HL-60 (cell line): ENCODE results near the gene SUPT6H.

ENCODE experiments used
- DNase-seq, 2 experiments: peaks; one replicate each; pipeline ENCODE4 v3.0.0-alpha.2; 2010 to 2020; ENCODE audit warnings: low read depth in 1 of 2, low spot score in 1 of 2
- H3K27ac ChIP-seq: fragments of 250-450 bp; sonication (Bioruptor Pico); replicated peaks from 2 replicates; pipeline ENCODE4 v1.5.1; 2020; ENCODE audit warnings: mild to moderate bottlenecking, moderate library complexity
- H3K27me3 ChIP-seq: fragments of 250-450 bp; sonication (Bioruptor Pico); 2 replicates; pipeline ENCODE4 v1.5.1; 2021; ENCODE audit warnings: mild to moderate bottlenecking, moderate library complexity; ENCODE audit not compliant: insufficient read depth, poor library complexity, severe bottlenecking
- H3K4me3 ChIP-seq: replicated peaks from 2 replicates; pipeline ENCODE4 v1.5.1; 2011; ENCODE audit warnings: mild to moderate bottlenecking, control low read depth, low read length; ENCODE audit not compliant: insufficient read depth
- GABPA ChIP-seq: IDR thresholded peaks from 2 replicates; pipeline ENCODE4 v1.6.1; 2012; ENCODE audit warnings: low read depth
- POLR2AphosphoS5 ChIP-seq: IDR thresholded peaks from 2 replicates; pipeline ENCODE4 v1.6.1; 2012; ENCODE audit warnings: low read depth
- SPI1 ChIP-seq: IDR thresholded peaks from 2 replicates; pipeline ENCODE4 v1.6.1; 2012; ENCODE audit warnings: low read depth, mild to moderate bottlenecking, borderline replicate concordance
- TF ChIP-seq, protein P1 (sequence below): IDR thresholded peaks from 2 replicates; pipeline ENCODE4 v1.6.1; 2012; ENCODE audit warnings: low read depth; ENCODE audit not compliant: insufficient replicate concordance
- TF ChIP-seq, protein P2 (sequence below): IDR thresholded peaks from one replicate; pipeline ENCODE4 v1.5.1; 2011; ENCODE audit warnings: low read length, control low read depth, inconsistent platforms; ENCODE audit not compliant: insufficient read depth

SUPT6H gene

DNA sequence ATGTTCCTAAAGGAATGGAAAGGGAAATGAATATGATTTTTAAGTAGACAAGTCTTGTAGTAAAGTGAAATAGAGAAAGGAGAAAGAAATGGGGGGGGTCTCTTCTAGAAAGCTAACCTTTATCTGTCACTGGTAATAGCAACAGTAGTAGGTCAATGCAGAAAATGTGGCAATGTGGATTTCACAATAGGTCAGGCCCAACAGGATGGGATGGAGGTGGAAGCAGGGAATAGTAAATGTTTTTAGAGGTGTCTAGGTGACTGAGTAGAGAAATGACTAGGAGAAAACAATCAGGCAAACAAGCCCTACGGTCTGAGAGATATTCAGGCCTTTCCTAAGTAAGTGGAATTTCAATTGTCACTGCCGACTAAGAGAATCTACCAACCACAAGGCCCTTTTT lies 42.0 kb upstream of the SUPT6H start:
- H3K27ac ChIP-seq, result no peak overlapping the region
- H3K27me3 ChIP-seq, result no peaks in the 10 kb centered on the region
- no peak for DNase-seq
- H3K4me3 ChIP-seq, result no peak overlapping the region
- TF ChIP-seq, protein P1, sequence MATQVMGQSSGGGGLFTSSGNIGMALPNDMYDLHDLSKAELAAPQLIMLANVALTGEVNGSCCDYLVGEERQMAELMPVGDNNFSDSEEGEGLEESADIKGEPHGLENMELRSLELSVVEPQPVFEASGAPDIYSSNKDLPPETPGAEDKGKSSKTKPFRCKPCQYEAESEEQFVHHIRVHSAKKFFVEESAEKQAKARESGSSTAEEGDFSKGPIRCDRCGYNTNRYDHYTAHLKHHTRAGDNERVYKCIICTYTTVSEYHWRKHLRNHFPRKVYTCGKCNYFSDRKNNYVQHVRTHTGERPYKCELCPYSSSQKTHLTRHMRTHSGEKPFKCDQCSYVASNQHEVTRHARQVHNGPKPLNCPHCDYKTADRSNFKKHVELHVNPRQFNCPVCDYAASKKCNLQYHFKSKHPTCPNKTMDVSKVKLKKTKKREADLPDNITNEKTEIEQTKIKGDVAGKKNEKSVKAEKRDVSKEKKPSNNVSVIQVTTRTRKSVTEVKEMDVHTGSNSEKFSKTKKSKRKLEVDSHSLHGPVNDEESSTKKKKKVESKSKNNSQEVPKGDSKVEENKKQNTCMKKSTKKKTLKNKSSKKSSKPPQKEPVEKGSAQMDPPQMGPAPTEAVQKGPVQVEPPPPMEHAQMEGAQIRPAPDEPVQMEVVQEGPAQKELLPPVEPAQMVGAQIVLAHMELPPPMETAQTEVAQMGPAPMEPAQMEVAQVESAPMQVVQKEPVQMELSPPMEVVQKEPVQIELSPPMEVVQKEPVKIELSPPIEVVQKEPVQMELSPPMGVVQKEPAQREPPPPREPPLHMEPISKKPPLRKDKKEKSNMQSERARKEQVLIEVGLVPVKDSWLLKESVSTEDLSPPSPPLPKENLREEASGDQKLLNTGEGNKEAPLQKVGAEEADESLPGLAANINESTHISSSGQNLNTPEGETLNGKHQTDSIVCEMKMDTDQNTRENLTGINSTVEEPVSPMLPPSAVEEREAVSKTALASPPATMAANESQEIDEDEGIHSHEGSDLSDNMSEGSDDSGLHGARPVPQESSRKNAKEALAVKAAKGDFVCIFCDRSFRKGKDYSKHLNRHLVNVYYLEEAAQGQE, result no peak
- TF ChIP-seq, protein P2, sequence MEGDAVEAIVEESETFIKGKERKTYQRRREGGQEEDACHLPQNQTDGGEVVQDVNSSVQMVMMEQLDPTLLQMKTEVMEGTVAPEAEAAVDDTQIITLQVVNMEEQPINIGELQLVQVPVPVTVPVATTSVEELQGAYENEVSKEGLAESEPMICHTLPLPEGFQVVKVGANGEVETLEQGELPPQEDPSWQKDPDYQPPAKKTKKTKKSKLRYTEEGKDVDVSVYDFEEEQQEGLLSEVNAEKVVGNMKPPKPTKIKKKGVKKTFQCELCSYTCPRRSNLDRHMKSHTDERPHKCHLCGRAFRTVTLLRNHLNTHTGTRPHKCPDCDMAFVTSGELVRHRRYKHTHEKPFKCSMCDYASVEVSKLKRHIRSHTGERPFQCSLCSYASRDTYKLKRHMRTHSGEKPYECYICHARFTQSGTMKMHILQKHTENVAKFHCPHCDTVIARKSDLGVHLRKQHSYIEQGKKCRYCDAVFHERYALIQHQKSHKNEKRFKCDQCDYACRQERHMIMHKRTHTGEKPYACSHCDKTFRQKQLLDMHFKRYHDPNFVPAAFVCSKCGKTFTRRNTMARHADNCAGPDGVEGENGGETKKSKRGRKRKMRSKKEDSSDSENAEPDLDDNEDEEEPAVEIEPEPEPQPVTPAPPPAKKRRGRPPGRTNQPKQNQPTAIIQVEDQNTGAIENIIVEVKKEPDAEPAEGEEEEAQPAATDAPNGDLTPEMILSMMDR, result no peak
- TF ChIP-seq POLR2AphosphoS5, result no peak
- TF ChIP-seq GABPA, result no peak
- TF ChIP-seq SPI1, result no peak

DNA sequence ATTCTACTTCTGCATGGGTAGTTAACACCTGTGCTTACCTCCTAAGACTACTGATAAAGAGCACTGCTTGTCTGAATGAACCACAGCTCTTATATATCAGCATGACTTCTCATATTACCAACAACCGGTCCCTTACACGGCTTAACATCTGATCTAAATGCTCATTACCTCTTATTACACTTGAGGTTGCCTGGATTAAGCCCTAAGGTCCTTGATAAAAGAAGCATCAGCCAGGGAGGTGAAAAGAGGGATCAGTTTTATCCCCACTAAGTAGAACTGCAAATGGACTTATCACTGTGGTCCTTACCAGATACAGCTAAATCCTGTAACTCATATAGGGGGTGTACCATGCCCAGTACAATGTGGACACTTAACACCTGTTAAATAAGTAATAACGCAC lies 39.8 kb upstream of the SUPT6H start:
- Histone ChIP-seq H3K4me3 (no peak overlapping the region), H3K27ac (no peak overlapping the region), H3K27me3 (no peaks in the 10 kb centered on the region)
- TF ChIP-seq, protein P1, result no peak
- TF ChIP-seq POLR2AphosphoS5 (no peak), SPI1 (no peak), GABPA (no peak)
- TF ChIP-seq, protein P2, result no peak
- DNase-seq, result no peak

DNA sequence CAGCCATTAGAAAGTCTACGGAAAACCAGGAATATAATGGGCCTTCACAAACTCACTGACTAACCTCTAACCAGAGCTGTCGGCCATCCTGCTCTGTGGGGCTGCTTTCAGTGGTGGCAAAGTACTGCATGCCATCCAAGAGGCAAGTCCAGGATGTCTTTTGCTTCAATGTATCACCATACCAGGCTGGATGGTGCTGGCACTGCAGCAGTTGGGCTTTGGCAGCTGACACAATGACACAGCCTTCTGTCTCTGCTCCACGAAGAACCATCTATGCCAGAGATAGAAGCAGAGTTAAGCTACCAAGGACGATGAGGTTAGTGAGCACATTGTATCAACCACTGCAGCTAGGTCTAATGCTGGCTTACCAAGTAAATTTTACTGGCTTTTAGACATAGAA lies 38.3 kb upstream of the SUPT6H start:
- TF ChIP-seq GABPA (no peak), SPI1 (no peak), POLR2AphosphoS5 (no peak)
- TF ChIP-seq, protein P2, result no peak
- TF ChIP-seq, protein P1, result no peak
- no peak overlapping the region for H3K4me3 ChIP-seq
- no peak for DNase-seq
- H3K27me3 ChIP-seq, result no peaks in the 10 kb centered on the region
- H3K27ac ChIP-seq, result no peak overlapping the region
